Neutrophil (primary cell): ENCODE measurements around the gene IGSF21.

Experiments
- H3K27ac ChIP-seq: fragments of 200-600 bp; sonication (generic); 2 replicates; pipeline ENCODE4 v1.5.1; 2016; ENCODE audit warnings: mild to moderate bottlenecking, moderate library complexity
- H3K27me3 ChIP-seq: fragments of 200-600 bp; sonication (generic); 2 replicates; pipeline ENCODE4 v1.6.0; 2016; ENCODE audit warnings: mild to moderate bottlenecking
- H3K36me3 ChIP-seq: fragments of 200-600 bp; sonication (generic); 2 replicates; pipeline ENCODE4 v1.5.1; 2017
- H3K4me1 ChIP-seq, 2 experiments: fragments of 200-600 bp in 1 of 2; sonication (generic) in 1 of 2; 1 replicate in 1 of 2; 2 replicates in 1 of 2; pipeline versions ENCODE4 v1.5.1 to v1.6.1; 2013 to 2016; ENCODE audit warnings: low read depth in 1 of 2, low read length in 1 of 2, mild to moderate bottlenecking in 1 of 2, moderate library complexity in 1 of 2; ENCODE audit not compliant: control insufficient read depth in 1 of 2, insufficient read depth in 1 of 2
- H3K4me3 ChIP-seq, 2 experiments: fragments of 200-600 bp in 1 of 2; sonication (generic) in 1 of 2; 1 replicate in 1 of 2; 2 replicates in 1 of 2; pipeline ENCODE4 v1.5.1; 2013 to 2016; ENCODE audit warnings: low read depth in 1 of 2, low read length in 1 of 2, mild to moderate bottlenecking in 1 of 2, moderate library complexity in 1 of 2
- H3K9me3 ChIP-seq: fragments of 200-600 bp; sonication (generic); 2 replicates; pipeline ENCODE4 v1.5.1; 2016
- CTCF ChIP-seq: fragments of 200-600 bp; sonication (generic); IDR thresholded peaks from 2 replicates; pipeline ENCODE4 v1.5.1; 2016; ENCODE audit warnings: antibody characterized with exemption

IGSF21 gene

GRCh38 chr1:18064534-18064933 lies 43.1 kb upstream of the IGSF21 start:
- Histone ChIP-seq H3K36me3 (no peaks in the 10 kb centered on the region), H3K27ac (no peak overlapping the region), H3K4me3 (no peak overlapping the region), H3K4me1 (peaks cover 8 to 15% of the 10 kb centered on the region in 2 experiments), H3K27me3 (peaks cover 8% of the 10 kb centered on the region), H3K9me3 (peaks cover 7% of the 10 kb centered on the region)
- no peak for TF ChIP-seq CTCF

GRCh38 chr1:18066576-18066975 lies 41.0 kb upstream of the IGSF21 start:
- H3K27ac ChIP-seq = no peak overlapping the region
- peaks cover 8% of the 10 kb centered on the region for H3K27me3 ChIP-seq
- no peaks in the 10 kb centered on the region for H3K36me3 ChIP-seq
- peaks cover 8 to 15% of the 10 kb centered on the region in 2 experiments for H3K4me1 ChIP-seq
- peaks cover 7% of the 10 kb centered on the region for H3K9me3 ChIP-seq
- H3K4me3 ChIP-seq = no peak overlapping the region
- TF ChIP-seq CTCF = no peak

- peaks cover under 1% of the 10 kb centered on the region for H3K27me3 ChIP-seq
- no peak for TF ChIP-seq CTCF
- H3K27ac ChIP-seq = no peak overlapping the region
- no peak overlapping the region for H3K4me3 ChIP-seq
- H3K36me3 ChIP-seq = no peaks in the 10 kb centered on the region
- peaks cover 8 to 15% of the 10 kb centered on the region in 2 experiments for H3K4me1 ChIP-seq
- H3K9me3 ChIP-seq = no peaks in the 10 kb centered on the region
Measured at GRCh38 chr1:18069903-18070302, 37.7 kb upstream of the IGSF21 start.

GRCh38 chr1:18072066-18072465 lies 35.5 kb upstream of the IGSF21 start:
- H3K27me3 ChIP-seq = no peaks in the 10 kb centered on the region
- no peak for TF ChIP-seq CTCF
- peaks cover 8 to 15% of the 10 kb centered on the region in 2 experiments for H3K4me1 ChIP-seq
- H3K4me3 ChIP-seq = no peak overlapping the region
- H3K27ac ChIP-seq = no peak overlapping the region
- no peaks in the 10 kb centered on the region for H3K9me3 ChIP-seq
- H3K36me3 ChIP-seq = no peaks in the 10 kb centered on the region

- Histone ChIP-seq H3K4me1 (peaks cover 3 to 9% of the 10 kb centered on the region in 2 experiments), H3K4me3 (no peak overlapping the region), H3K27ac (no peak overlapping the region), H3K36me3 (no peaks in the 10 kb centered on the region), H3K9me3 (no peaks in the 10 kb centered on the region), H3K27me3 (no peaks in the 10 kb centered on the region)
- TF ChIP-seq CTCF = no peak
Measured at GRCh38 chr1:18073066-18073642, 34.4 kb upstream of the IGSF21 start.
